ENCODE results near the gene C1orf105. TPM values are rescaled to one million over a fixed set of nuclear protein-coding genes. Genes with fewer than 3 reads are reported as not detected.

The C1orf105 gene
- total RNA-seq, 4 donors from 2014 or later, result not detected

GRCh38 chr1:172477741-172478140 is 57.3 kb downstream of the C1orf105 start:
- 97 to 100% methylated on average over 1 of the region's 1 CpG for WGBS, 2 donors

DNA sequence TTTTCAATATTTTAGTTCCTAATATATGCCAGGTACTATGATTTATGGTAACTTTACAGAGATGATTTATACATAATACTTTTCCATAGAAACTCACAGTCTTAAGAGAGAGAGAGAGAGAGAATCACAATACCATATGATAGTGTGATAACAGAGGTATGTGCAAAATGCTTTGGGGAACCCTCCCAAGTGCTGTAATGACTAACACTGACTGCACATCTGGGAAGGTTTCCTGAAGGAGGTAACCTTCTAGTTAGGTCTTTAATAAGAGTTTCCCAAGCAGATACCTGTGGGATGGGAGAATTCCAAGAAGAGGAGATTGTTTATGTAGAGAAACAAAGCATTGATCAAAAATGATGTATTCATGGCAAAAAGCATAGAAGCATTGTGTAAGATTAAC is 58.0 kb downstream of the C1orf105 start:
- no peaks in the 10 kb centered on the region for H3K36me3 ChIP-seq
- no peak overlapping the region for H3K4me3 ChIP-seq (replicated peaks in 1 of 3)
- H3K27ac ChIP-seq, result no peak overlapping the region
- no peaks in the 10 kb centered on the region for H3K27me3 ChIP-seq
- H3K4me1 ChIP-seq, result peaks cover 0 to 10% of the 10 kb centered on the region in 2 donors
- no peak for DNase-seq
- TF ChIP-seq CTCF (IDR thresholded peaks at IDR 0.05) (no peak), POLR2A (IDR thresholded peaks at IDR 0.05) (no peak)
- no peaks in the 10 kb centered on the region for H3K9me3 ChIP-seq
- intact Hi-C loops (cut with DNase I), result no loop called here

More at GRCh38 chr1:172477741-172478140, 57.3 kb downstream of the C1orf105 start:
- peaks cover 0 to 12% of the 10 kb centered on the region in 2 donors for H3K4me1 ChIP-seq
- no peak for TF ChIP-seq POLR2A (IDR thresholded peaks at IDR 0.05)
- TF ChIP-seq CTCF (IDR thresholded peaks at IDR 0.05), result no peak
- no peaks in the 10 kb centered on the region for H3K36me3 ChIP-seq
- no peak overlapping the region for H3K27ac ChIP-seq
- intact Hi-C loops (cut with DNase I), result no loop called here
- no peaks in the 10 kb centered on the region for H3K27me3 ChIP-seq
- DNase-seq, result no peak
- no peaks in the 10 kb centered on the region for H3K9me3 ChIP-seq
- no peak overlapping the region for H3K4me3 ChIP-seq (replicated peaks in 1 of 3)

GRCh38 chr1:172480431-172480830 is 59.9 kb downstream of the C1orf105 start:
- 89 to 91% methylated on average over 3 of the region's 3 CpGs for WGBS, 2 donors
- H3K4me1 ChIP-seq, result no peaks in the 10 kb centered on the region
- no peaks in the 10 kb centered on the region for H3K9me3 ChIP-seq

DNA sequence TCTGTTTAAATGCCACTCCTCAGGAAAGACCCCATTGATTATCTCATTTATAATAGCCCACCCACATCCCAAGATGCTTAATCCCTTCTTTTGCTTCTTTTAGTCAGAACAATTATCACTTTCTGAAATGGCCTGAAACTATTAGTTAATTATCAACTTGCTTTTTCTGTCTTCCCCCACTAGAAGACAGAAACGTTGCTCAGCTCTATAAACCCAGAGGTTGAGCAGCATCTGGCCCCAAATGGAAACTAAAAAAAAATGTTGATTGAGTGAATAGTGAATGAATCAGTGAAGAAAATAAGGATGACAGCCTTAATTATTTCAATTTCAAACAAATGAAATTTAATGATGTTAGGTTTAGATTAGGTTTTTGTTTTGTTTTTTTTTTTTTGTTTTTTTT is 61.6 kb downstream of the C1orf105 start:
- H3K36me3 ChIP-seq, result no peaks in the 10 kb centered on the region
- no peak overlapping the region for H3K4me3 ChIP-seq (replicated peaks in 1 of 3)
- DNase-seq, result no peak
- H3K27ac ChIP-seq, result no peak overlapping the region
- H3K9me3 ChIP-seq, result no peaks in the 10 kb centered on the region
- TF ChIP-seq POLR2A (IDR thresholded peaks at IDR 0.05), result no peak
- TF ChIP-seq CTCF (IDR thresholded peaks at IDR 0.05), result no peak
- intact Hi-C loops (cut with DNase I), result no loop called here
- H3K4me1 ChIP-seq, result no peaks in the 10 kb centered on the region
- 0 to 25% methylated on average over 1 of the region's 1 CpG for WGBS, 2 donors
- no peaks in the 10 kb centered on the region for H3K27me3 ChIP-seq

More at GRCh38 chr1:172480431-172480830, 59.9 kb downstream of the C1orf105 start:
- Histone ChIP-seq H3K27ac (no peak overlapping the region), H3K27me3 (no peaks in the 10 kb centered on the region), H3K36me3 (no peaks in the 10 kb centered on the region), H3K4me3 (replicated peaks in 1 of 3) (no peak overlapping the region)
- no peak for DNase-seq
- intact Hi-C loops (cut with DNase I), result no loop called here
- TF ChIP-seq POLR2A (IDR thresholded peaks at IDR 0.05) (no peak), CTCF (IDR thresholded peaks at IDR 0.05) (no peak)

DNA sequence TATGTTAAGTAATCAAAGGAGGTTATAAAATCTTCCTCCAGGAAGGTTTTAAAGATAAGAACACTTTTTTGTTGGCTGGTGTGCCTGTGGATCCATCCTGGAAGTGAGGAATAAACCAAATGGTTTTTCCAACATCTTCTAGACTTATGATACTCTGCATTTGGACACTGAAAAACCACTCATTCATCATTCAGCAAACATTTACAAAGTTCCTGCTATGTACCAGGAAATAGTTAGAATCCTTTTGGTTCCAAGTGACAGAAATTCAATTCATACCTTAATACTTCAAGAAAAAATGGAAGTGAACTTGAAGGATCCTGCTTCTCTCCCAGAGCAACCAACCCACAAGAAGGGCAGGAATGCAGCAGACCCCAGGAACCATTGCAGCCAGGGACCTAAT is 63.0 kb downstream of the C1orf105 start:
- no peak overlapping the region for H3K27ac ChIP-seq
- no peaks in the 10 kb centered on the region for H3K36me3 ChIP-seq
- H3K27me3 ChIP-seq, result no peaks in the 10 kb centered on the region
- DNase-seq, result no peak
- intact Hi-C loops (cut with DNase I), result no loop called here
- TF ChIP-seq CTCF (IDR thresholded peaks at IDR 0.05), result no peak
- no peak for TF ChIP-seq POLR2A (IDR thresholded peaks at IDR 0.05)
- H3K4me1 ChIP-seq, result no peaks in the 10 kb centered on the region
- H3K9me3 ChIP-seq, result no peaks in the 10 kb centered on the region
- H3K4me3 ChIP-seq (replicated peaks in 1 of 3), result no peak overlapping the region
